Lower leg skin (tissue), 4 donors: ENCODE data around the gene CLEC2D. TPM values are rescaled to one million over a fixed set of nuclear protein-coding genes. Genes with fewer than 3 reads are reported as not detected.
"Not testable (repeated sequence)": the region's sequence is repeated elsewhere in the genome, so short reads cannot be mapped to it uniquely, and the experiment has no call there.

Experiments
- DNase-seq, 2 donors: peaks; one replicate each; pipeline ENCODE4 v3.0.0-alpha.2; 2019; ENCODE audit warnings: low spot score in 2 of 2
- H3K4me3 ChIP-seq: fragments of 200-600 bp; sonication (generic); 2 replicates; pipeline ENCODE4 v1.5.1; 2017; ENCODE audit warnings: mild to moderate bottlenecking, low read depth; ENCODE audit not compliant: poor library complexity, severe bottlenecking
- CTCF ChIP-seq, 3 donors: fragments of 450-650 bp; IDR thresholded peaks; one replicate each; pipeline ENCODE4 v1.5.1; 2016; ENCODE audit warnings: antibody characterized with exemption in 3 of 3, mild to moderate bottlenecking in 3 of 3, moderate library complexity in 2 of 3
- POLR2A ChIP-seq, 2 donors: fragments of 450-650 bp; IDR thresholded peaks; one replicate each; pipeline ENCODE4 v1.6.1; 2016 to 2017; ENCODE audit warnings: antibody characterized with exemption in 2 of 2, mild to moderate bottlenecking in 1 of 2, moderate library complexity in 1 of 2
- WGBS, 2 donors: methylation state at CpG; one replicate each; pipeline ENCODE4 v1.1.5; 2018; 5-methylcytosine and 5-hydroxymethylcytosine counted together
- intact Hi-C: fragments of 100-400 bp; cut with DNase I; formaldehyde crosslinking; loops from one replicate; pipeline ENCODE4 v1.15.0; 2023; ENCODE audit warnings: low total_unique reads
- total RNA-seq, 4 donors: library from RNA; depleted of rRNA; stranded (reverse); fragments of >200 nt; gene quantifications; one replicate each; pipeline ENCODE4 v1.1.0, GENCODE V29; 2016

The CLEC2D gene
- total RNA-seq, 4 donors from 2014 or later, result 1.6 to 7.8 (median 2.5) TPM

GRCh38 chr12:9736936-9737705 is 67.6 kb downstream of the CLEC2D start:
- 53 to 58% methylated on average over 3 of the region's 3 CpGs for WGBS, 2 donors
- intact Hi-C loops, result no loop called here
- TF ChIP-seq POLR2A (IDR thresholded peaks at IDR 0.05) (no peak), CTCF (IDR thresholded peaks at IDR 0.05) (no peak)

GRCh38 chr12:9738905-9739304 is 69.4 kb downstream of the CLEC2D start:
- 78 to 94% methylated on average over 14 of the region's 14 CpGs for WGBS, 2 donors
- H3K4me3 ChIP-seq, intact Hi-C loops, DNase-seq: not testable (repeated sequence)

More at GRCh38 chr12:9736936-9737705, 67.6 kb downstream of the CLEC2D start:
- no peak for DNase-seq
- no peak overlapping the region for H3K4me3 ChIP-seq

GRCh38 chr12:9739404-9740105 is 70.0 kb downstream of the CLEC2D start:
- H3K4me3 ChIP-seq, DNase-seq, intact Hi-C loops: not testable (repeated sequence)
- WGBS, 2 donors, result 79 to 95% methylated on average over 30 to 36 of the region's 54 CpGs

- intact Hi-C loops, result no loop called here
- TF ChIP-seq CTCF (IDR thresholded peaks at IDR 0.05) (no peak), POLR2A (IDR thresholded peaks at IDR 0.05) (no peak)
- DNase-seq, result no peak
- WGBS, 2 donors, result 78 to 84% methylated on average over 7 of the region's 7 CpGs
- H3K4me3 ChIP-seq, result no peak overlapping the region
Observed at GRCh38 chr12:9740106-9740750, 70.7 kb downstream of the CLEC2D start.

- intact Hi-C loops, result no loop called here
- WGBS, 2 donors, result 85 to 87% methylated on average over 4 of the region's 4 CpGs
- H3K4me3 ChIP-seq, result no peak overlapping the region
- TF ChIP-seq POLR2A (IDR thresholded peaks at IDR 0.05), result no peak
- no peak for TF ChIP-seq CTCF (IDR thresholded peaks at IDR 0.05)
- DNase-seq, result no peak
Observed at GRCh38 chr12:9741726-9742125, 72.2 kb downstream of the CLEC2D start.

- H3K4me3 ChIP-seq, result no peak overlapping the region
- intact Hi-C loops, result no loop called here
- DNase-seq, result no peak
- TF ChIP-seq CTCF (IDR thresholded peaks at IDR 0.05) (no peak), POLR2A (IDR thresholded peaks at IDR 0.05) (no peak)
- WGBS, 2 donors, result 60 to 67% methylated on average over 5 of the region's 5 CpGs
Observed at GRCh38 chr12:9742661-9743060, 73.1 kb downstream of the CLEC2D start.
